Measurements from ENCODE around the gene SCNN1G. TPM values are rescaled to one million over a fixed set of nuclear protein-coding genes. Genes with fewer than 3 reads are reported as not detected.

SCNN1G gene
- total RNA-seq = not detected in 2 replicates

DNA sequence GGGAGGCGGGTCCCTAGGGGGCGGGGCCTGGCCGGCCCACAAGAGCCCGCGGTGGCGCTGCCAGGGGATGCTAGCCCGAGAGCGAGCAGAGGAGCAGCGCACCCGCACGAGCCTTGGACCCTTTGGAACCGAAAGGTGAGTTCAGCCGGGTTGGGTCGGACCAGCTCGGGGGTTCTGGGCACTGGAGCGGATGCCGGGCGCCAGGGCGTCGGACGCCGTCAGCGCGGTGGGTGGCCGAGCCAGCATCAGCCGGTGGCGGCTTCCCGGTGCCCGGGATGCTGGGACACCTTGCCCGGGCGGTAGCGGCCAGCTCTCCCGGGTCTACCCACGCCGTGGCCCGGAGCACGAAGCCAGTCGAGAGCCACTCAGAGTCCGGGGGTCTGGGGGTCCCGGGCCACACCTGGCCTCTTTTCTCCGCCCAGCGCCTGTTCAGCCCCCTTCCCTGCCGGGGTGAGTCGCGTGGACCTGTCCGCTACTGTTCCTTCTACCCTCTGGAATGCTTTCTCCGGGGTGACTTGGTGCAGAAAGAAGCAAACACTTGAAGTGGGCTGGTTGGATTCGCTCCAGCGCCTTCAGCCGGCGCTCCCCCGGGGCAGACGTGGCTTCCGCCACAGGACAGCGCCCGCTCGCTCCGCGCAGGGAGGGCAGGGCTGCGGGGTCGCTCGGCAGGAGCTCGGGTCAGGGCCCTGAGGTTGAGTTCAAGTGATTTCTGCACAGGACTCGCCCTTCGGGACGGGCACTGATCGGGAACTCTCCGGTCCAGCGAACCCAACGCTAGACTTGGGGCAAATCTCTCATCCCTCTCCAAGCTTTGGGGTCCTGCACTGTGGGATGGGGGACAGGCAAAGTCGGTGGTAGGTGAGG lies at the start of gene SCNN1G:
TSS of gene SCNN1G (plus strand) at position 67 of the 864 bp plus-strand sequence. CDS start 3,527 bp downstream, outside the sequence.

GRCh38 chr16:23149267-23149992 lies 33.1 kb upstream of the SCNN1G start, which contains the start of gene USP31:
Gene USP31 (minus strand): TSS chr16:23149452. CDS start chr16:23149270, 182 bp downstream.

Other genes with a start within 250 kb of the SCNN1G start
- gene USP31, start 33.3 kb upstream of the SCNN1G start, total RNA-seq = 5.4 and 6.2 TPM in 2 replicates
- gene SCNN1B, start 119.6 kb downstream of the SCNN1G start, total RNA-seq = 0.38 TPM in 1 of 2 replicates, not detected in the other